Hepatocyte (in vitro differentiated cells): Measurements from ENCODE around the gene MLLT6. TPM values are rescaled to one million over a fixed set of nuclear protein-coding genes. Genes with fewer than 3 reads are reported as not detected.

ENCODE experiments used
- DNase-seq: peaks from one replicate; pipeline ENCODE4 v3.0.0-alpha.2; 2016; ENCODE audit warnings: low spot score
- H2AFZ ChIP-seq: fragments of 200-600 bp; sonication (generic); 2 replicates; pipeline ENCODE4 v1.6.0; 2016; ENCODE audit warnings: antibody characterized with exemption, mild to moderate bottlenecking
- H3K27ac ChIP-seq: fragments of 200-600 bp; sonication (generic); 2 replicates; pipeline ENCODE4 v1.5.1; 2016; ENCODE audit warnings: mild to moderate bottlenecking
- H3K27me3 ChIP-seq: fragments of 200-600 bp; sonication (generic); 2 replicates; pipeline ENCODE4 v1.6.1; 2016
- H3K36me3 ChIP-seq: fragments of 200-600 bp; sonication (generic); replicated peaks from 2 replicates; pipeline ENCODE4 v1.5.1; 2016; ENCODE audit warnings: low read depth; ENCODE audit not compliant: insufficient read depth
- H3K4me1 ChIP-seq: fragments of 200-600 bp; sonication (generic); 2 replicates; pipeline ENCODE4 v1.5.1; 2016; ENCODE audit warnings: mild to moderate bottlenecking, moderate library complexity; ENCODE audit not compliant: insufficient read depth
- H3K4me2 ChIP-seq: fragments of 200-600 bp; sonication (generic); 2 replicates; pipeline ENCODE4 v1.6.0; 2016
- H3K4me3 ChIP-seq: fragments of 200-600 bp; sonication (generic); 2 replicates; pipeline ENCODE4 v1.5.1; 2016; ENCODE audit warnings: mild to moderate bottlenecking
- H3K79me2 ChIP-seq: fragments of 200-600 bp; sonication (generic); 2 replicates; pipeline ENCODE4 v1.6.0; 2017; ENCODE audit warnings: mild to moderate bottlenecking
- H3K9me2 ChIP-seq: fragments of 200-600 bp; sonication (generic); replicated peaks from 2 replicates; pipeline ENCODE4 v1.6.0; 2017; ENCODE audit warnings: mild to moderate bottlenecking; ENCODE audit not compliant: insufficient read depth
- H3K9me3 ChIP-seq: fragments of 200-600 bp; sonication (generic); 2 replicates; pipeline ENCODE4 v1.5.1; 2016; ENCODE audit warnings: low read depth, mild to moderate bottlenecking
- H4K20me1 ChIP-seq: fragments of 200-600 bp; sonication (generic); 2 replicates; pipeline ENCODE4 v1.6.0; 2016; ENCODE audit warnings: mild to moderate bottlenecking; ENCODE audit not compliant: insufficient read depth, poor library complexity, severe bottlenecking
- CTCF ChIP-seq: fragments of 200-600 bp; sonication (generic); IDR thresholded peaks from 2 replicates; pipeline ENCODE4 v1.5.1; 2016; ENCODE audit warnings: antibody characterized with exemption, mild to moderate bottlenecking; ENCODE audit not compliant: poor library complexity
- EZH2 ChIP-seq: fragments of 200-600 bp; sonication (generic); IDR thresholded peaks from 2 replicates; pipeline ENCODE4 v1.6.1; 2016; ENCODE audit warnings: antibody characterized with exemption, mild to moderate bottlenecking, borderline replicate concordance
- EZH2phosphoT487 ChIP-seq: fragments of 200-600 bp; sonication (generic); IDR thresholded peaks from one replicate; pipeline ENCODE4 v1.6.1; 2018; ENCODE audit warnings: antibody characterized with exemption, mild to moderate bottlenecking, low read depth, moderate library complexity; ENCODE audit not compliant: unreplicated experiment, severe bottlenecking
- WGBS: methylation state at CpG from one replicate; pipeline ENCODE4 v1.1.6; 2016; ENCODE audit warnings: low lambda C conversion rate; ENCODE audit errors: missing lambda C conversion rate; 5-methylcytosine and 5-hydroxymethylcytosine counted together
- polyA plus RNA-seq: library from polyadenylated mRNA; unstranded; fragments of >200 nt; fragmentation: Nextera tagmentation; extraction: Ambion mirVana; gene quantifications from 2 replicates; pipeline ENCODE4 v1.2.1, GENCODE V29; 2016
- total RNA-seq: library from RNA; depleted of rRNA; stranded (reverse); fragments of >200 nt; gene quantifications from 2 replicates; pipeline ENCODE4 v1.2.3, GENCODE V29; 2014

MLLT6 gene
- total and polyA plus RNA-seq, 2 experiments from 2014 or later = 10.6 to 27.5 TPM

GRCh38 chr17:38731526-38732294 lies 26.6 kb downstream of the MLLT6 start:
- Histone ChIP-seq H3K79me2 (peaks cover 7% of the 10 kb centered on the region), H3K9me3 (no peaks in the 10 kb centered on the region), H3K9me2 (no peaks in the 10 kb centered on the region), H4K20me1 (peaks cover 14% of the 10 kb centered on the region), H3K27me3 (no peaks in the 10 kb centered on the region), H3K36me3 (no peaks in the 10 kb centered on the region), H3K27ac (peak overlapping the region; percentile 95), H3K4me3 (no peak overlapping the region), H3K4me1 (peaks cover 23% of the 10 kb centered on the region), H2AFZ (no peak overlapping the region), H3K4me2 (peak overlapping the region; percentile 94)
- DNase-seq = no peak
- WGBS = 90% methylated on average over 8 of the region's 8 CpGs
- TF ChIP-seq CTCF (no peak), EZH2phosphoT487 (no peak), EZH2 (no peak)

- DNase-seq = no peak
- H4K20me1 ChIP-seq = peaks cover 14% of the 10 kb centered on the region
- no peak for TF ChIP-seq EZH2
- TF ChIP-seq CTCF = no peak
- no peak for TF ChIP-seq EZH2phosphoT487
- peak overlapping the region; percentile 27 for H3K27ac ChIP-seq
- H3K4me2 ChIP-seq = peak overlapping the region; percentile 94
- no peaks in the 10 kb centered on the region for H3K36me3 ChIP-seq
- WGBS = 86% methylated on average over 7 of the region's 7 CpGs
- H3K9me3 ChIP-seq = no peaks in the 10 kb centered on the region
- peaks cover 23% of the 10 kb centered on the region for H3K4me1 ChIP-seq
- no peaks in the 10 kb centered on the region for H3K9me2 ChIP-seq
- H2AFZ ChIP-seq = no peak overlapping the region
- H3K27me3 ChIP-seq = no peaks in the 10 kb centered on the region
- H3K79me2 ChIP-seq = peaks cover 10% of the 10 kb centered on the region
- no peak overlapping the region for H3K4me3 ChIP-seq
These were observed 27.6 kb downstream of the MLLT6 start for GRCh38 chr17:38732376-38733281.

- no peak overlapping the region for H3K4me3 ChIP-seq
- WGBS = 93% methylated on average over 9 of the region's 9 CpGs
- H3K27me3 ChIP-seq = no peaks in the 10 kb centered on the region
- no peak overlapping the region for H2AFZ ChIP-seq
- H3K36me3 ChIP-seq = no peaks in the 10 kb centered on the region
- no peak overlapping the region for H3K4me2 ChIP-seq
- no peak for DNase-seq
- H4K20me1 ChIP-seq = peaks cover 14% of the 10 kb centered on the region
- H3K79me2 ChIP-seq = peaks cover 15% of the 10 kb centered on the region
- H3K9me2 ChIP-seq = no peaks in the 10 kb centered on the region
- TF ChIP-seq EZH2phosphoT487 = no peak
- no peak for TF ChIP-seq CTCF
- H3K27ac ChIP-seq = no peak overlapping the region
- H3K4me1 ChIP-seq = peaks cover 23% of the 10 kb centered on the region
- H3K9me3 ChIP-seq = no peaks in the 10 kb centered on the region
These were observed 28.4 kb downstream of the MLLT6 start for GRCh38 chr17:38733282-38733981.
